GM04504 (cell line): ENCODE results near the gene TMEM239.
"Not testable (repeated sequence)": the region's sequence is repeated elsewhere in the genome, so short reads cannot be mapped to it uniquely, and the experiment has no call there.

Experiments used
- DNase-seq: peaks from one replicate; pipeline ENCODE4 v3.0.0-alpha.2; 2012; ENCODE audit warnings: low read depth

Gene TMEM239

DNA sequence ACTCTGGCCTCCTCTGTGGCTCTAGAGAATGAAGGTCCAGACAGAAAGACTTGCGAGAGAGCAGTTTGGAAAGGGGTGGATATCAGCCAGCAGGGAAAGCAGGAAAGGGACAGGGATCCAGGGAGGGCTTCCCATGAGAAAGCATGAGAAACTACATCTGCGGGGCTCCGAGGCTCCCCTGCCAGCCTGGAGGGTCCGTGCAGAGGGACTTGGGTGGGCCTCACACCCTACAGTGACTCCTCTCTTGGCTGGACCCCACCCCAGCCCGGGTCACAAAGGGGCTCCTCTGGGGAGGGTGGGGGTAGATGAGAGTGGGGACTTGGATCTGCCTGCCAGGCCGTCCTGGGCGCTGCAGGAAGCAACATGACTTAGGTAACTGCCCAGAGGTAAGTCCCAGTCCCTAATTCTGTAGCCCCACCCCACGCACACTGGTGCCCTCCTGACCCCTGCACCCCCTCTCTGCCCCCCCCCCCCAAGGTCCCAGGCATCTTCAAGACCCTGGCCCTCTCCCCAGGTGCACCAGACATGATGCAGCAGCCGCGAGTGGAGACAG, at the start of gene TMEM239:
TMEM239 (plus strand) TSS at position 335 of the 553 bp plus-strand sequence; CDS start at position 526, 191 bp downstream.
- no peak for DNase-seq

DNA sequence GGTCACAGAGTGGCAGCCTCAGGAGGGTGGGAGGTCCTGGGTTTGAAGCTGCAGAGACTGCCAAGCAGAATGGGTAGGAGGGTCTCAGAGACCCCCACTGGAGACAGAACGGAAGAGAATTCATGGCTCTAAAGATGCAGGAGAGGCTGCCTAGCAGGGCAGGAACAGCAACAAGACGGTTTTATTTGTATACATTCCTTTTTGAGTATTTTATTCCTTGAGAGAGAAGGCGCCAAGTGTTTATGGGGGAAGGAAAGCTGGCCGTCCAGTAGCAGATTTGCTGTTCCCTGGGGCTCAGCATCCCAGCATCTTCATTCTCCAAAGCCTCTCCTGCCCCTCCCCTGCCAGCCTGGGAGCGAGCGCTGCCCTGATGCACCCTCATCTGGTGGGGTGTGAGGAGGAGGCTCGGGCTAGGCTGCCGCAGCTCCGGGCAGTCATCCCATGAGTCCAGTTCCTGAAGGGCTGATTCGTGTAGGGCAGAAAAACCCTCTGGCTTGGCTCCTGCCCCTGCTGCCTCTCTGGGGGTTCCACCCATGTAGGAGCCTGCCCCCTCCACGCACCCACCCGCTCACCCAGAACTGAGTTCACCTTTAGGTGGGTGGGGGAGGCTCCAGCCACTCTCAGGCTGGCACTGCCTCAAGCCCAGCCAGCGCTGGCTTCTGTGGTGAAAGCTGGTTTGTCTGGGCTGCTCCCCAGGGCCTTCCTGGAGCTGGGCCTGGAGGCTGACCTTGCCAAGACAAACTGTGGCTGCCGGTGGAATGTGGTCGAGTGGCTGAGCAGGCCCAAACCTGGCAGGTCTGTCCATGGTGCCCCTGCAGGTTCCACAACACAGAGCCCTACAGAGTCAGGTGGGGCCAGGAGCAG, 48.2 kb upstream of the TMEM239 start:
- DNase-seq, result no peak

GRCh38 chr20:2768632-2769015, 47.5 kb upstream of the TMEM239 start:
- DNase-seq, result no peak

- DNase-seq, result not testable (repeated sequence)
These were observed 46.1 kb upstream of the TMEM239 start for GRCh38 chr20:2770091-2770490.

DNA sequence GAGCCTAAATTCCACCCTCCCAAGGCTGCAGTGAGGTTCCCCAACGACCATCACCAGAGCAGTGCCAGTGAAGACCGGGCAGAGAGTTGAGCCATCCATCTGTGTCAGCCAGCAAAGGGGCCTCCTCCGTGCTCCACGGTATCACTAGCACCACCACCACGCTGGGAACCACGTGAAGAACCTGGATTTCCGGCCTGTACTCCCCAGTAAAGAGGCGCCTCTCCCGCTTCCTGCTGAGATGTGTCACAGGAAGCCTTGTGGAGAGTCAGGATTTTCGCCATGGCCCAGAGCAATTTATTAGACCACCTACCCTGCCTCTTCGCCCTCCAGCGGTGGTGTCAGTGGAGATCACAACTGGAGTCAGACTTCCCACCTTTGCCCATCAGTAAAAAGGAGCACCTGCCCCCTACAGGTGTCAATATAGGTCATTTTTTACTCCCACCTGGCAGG, 44.5 kb upstream of the TMEM239 start:
- no peak for DNase-seq

DNA sequence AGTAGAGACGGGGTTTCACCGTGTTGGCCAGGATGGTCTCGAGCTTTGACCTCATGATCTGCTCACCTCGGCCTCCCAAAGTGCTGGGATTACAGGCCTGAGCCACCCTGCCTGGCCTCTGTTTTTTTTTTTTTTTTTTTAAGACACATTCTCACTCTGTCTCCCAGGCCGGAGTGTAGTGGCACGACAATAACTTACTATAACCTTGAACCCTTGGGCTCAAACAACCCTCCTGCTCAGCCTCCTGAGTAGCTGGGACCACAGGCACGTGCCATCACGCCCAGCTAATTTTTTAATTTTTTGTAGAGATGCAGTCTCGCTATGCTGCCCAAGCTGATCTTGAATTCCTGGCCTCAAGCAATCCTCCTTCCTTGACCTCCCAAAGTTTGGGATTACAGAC, 42.4 kb upstream of the TMEM239 start:
- DNase-seq, result no peak

DNA sequence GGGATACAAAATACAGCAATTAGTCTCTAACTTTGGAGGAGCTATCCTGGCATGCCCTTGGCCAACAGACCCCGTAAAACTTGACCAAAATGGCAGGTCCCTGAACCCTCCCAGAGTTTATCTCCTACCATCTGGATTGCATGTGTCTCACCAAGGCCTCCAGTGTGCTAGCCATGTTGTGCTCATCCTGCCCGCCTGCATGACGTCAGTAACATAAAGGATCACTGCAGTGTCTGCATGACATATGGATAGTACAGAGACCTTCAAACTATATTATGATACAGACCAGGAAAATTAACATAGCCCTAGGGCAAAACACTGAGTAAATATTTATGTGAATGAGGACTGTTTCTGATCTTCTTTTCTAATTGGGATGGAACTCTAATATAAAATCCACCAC, 41.0 kb upstream of the TMEM239 start:
- no peak for DNase-seq

DNA sequence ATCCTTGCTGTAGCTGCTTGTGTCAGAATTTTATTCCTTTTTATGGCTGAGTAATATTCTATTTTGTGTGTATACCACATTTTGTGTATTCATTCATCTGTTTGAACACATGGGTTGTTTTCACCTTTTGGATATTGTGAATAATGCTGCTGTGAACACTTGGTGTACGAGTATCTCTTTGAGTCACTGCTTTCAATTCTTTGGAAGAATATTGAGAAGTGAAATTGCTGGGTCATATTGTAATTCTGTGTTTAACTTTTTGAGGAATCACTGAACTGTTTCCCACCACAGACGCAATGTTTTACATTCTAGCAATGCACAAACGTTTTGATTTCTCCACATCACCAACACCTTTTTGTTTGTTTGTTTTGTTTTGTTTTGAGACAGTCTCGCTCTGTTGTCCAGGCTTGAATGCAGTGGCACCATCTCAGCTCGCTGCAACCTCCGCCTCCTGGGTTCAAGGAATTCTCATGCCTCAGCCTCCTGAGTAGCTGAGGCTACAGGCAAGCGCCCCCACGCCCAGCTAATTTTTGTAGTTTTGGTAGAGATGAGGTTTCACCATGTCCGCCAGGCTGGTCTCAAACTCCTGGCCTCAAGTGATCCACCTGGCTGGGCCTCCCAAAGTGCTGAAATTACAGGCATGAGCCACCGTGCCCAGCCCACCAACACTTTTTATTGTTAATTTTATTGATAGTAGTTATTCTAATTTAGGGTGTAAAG, 37.4 kb upstream of the TMEM239 start:
- no peak for DNase-seq

- DNase-seq, result no peak
These were observed 35.2 kb upstream of the TMEM239 start for GRCh38 chr20:2780948-2781347.

GRCh38 chr20:2783908-2784566, 32.1 kb upstream of the TMEM239 start:
- no peak for DNase-seq

DNA sequence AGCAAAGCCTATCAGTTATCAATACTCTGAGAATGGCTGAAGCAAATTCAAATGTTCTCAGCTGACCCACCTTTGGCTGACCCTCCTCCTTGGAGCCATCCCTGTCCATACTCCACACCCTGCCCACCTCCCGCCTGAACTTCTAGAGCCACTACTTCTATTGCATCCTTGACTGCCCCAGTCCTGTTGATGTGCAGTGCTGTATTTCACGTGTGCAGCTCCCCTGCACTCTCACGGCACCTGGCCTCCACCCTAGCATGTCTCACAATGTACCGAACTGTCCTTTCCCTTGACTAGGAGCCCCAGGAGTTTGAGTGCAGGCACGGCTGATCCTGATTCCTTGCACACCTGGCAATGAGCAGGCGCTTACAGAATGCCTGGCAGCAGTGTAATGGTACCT, 22.7 kb upstream of the TMEM239 start:
- no peak for DNase-seq

DNA sequence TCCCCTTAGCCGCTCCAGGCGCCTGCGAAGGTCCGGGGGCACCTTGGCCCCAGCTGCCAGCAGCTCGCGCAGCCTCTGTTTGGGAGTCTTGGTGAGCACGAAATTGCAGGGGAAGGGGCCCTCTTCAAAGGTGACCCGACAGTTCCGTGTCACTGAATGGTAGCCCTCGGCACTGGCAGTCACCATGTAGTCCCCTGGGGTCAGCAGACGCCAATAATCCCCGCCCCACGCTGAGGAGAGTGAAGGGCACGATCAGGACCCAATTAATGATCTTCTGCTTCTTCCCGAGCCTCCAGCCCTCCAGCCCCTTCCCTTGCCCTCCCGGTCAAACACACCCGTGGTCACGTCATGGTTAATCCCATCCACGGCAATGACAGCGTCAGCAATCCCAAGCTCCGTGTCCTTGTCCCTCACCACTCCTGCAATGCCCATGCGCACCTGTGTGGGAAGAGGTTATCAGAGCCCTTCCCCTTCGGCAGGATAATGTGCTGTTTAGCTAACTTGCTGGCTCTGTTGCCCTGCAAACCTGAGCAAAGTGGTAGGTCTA, 21.9 kb upstream of the TMEM239 start:
- no peak for DNase-seq

DNA sequence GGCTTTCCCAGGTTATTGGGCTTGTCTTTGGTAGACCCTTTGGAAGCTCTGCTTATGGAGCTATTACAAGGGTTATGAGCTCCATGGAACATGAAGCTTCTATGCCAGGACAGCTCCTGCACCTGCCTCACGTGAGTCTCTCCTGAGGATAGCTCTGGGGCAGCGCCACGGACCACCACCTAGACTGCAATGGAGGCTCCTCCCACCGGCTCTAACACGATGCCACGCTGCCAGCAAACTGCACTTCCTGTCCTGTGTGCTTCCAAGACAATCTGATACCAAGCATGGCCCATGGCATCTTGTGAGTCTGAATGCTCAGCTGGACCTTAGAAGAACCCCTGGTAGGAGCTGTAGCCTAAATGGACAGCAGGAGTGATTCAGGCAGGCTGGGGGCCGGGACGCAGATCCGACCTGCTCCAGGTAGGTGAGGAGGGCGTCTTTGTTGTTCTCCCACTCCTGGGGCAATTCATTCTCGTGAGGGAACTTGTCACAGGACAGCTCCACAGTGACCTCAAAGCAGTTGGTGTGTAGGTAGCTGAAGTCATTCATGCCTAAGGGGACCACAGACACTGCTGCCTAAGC, 21.2 kb upstream of the TMEM239 start:
- no peak for DNase-seq

- no peak for DNase-seq
These were observed 20.7 kb upstream of the TMEM239 start for GRCh38 chr20:2795451-2795850.

DNA sequence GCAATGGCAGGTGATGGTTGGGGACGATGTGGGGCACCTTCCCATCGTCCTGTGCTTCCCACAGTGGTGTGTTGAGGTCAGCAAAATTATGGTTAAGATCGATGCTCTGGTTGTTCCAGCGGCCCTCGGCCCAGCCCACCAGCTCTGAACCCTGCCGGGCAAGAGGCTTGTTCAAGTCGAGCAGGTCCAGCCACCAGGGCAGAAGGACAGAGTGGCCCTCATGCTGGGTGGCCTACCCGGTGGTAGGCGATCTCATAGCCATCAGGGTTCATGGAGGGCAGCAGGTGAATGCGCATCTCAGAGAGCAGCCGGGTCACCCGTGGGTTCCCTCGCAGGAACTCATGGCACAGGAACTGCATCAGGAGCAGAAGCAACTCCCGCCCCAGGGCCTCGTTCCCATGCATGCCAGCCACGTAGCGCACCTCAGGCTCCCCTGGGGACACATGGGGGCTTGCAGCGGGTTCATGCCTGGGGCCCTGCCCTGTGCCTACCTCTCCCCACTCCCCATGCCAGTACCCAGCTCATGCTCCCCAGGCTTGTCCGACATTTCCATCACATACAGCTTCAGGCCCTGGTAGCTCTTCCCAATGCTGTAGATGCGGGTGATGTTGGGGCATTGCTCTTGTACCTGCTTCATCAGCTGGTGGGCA, 20.0 kb upstream of the TMEM239 start:
- DNase-seq, result no peak

DNA sequence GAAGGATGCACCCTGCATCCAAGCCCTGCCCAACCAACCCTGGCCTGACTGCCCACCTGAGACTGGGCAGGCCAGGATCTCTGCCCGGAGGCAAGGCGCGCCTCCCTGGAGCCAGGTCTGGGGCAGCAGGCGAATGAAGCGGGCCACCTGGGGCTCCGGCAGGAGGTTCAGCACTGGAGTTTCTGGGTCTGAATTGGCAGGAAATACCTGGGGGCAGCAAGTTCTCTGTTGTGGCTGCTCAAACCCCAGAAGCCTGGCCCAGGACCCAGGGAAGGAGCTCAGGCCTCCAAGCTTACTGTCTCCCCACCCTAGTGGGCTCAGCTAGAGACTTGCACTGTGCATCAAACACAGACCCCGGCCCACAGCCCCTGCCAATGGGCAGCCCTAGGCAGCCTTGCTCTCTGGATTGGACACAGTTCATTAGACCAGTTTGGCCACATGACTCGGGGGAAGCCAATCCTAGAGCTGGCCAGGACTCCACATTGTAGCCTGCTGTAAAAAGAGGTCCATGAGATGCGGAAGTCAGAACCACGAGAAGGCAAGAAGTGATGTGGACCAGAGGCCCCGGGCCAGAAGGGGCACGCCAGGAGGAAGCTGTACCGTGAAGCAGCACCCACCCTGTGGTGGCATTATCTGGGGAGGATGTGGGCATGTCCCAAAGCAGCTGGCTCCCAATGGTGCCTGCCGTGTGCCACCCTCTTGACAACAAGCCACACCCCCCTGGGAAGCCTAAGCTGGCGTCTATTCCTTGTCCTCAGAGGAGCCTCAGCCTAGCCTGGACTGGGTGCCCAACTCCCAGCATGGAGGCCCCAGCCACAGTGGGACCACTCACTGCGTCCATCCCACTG, 18.8 kb upstream of the TMEM239 start:
- no peak for DNase-seq

GRCh38 chr20:2798095-2798805, 17.9 kb upstream of the TMEM239 start:
- DNase-seq, result no peak

- no peak for DNase-seq
These were observed 17.4 kb upstream of the TMEM239 start for GRCh38 chr20:2798814-2799213.

- DNase-seq, result no peak
These were observed 16.9 kb upstream of the TMEM239 start for GRCh38 chr20:2799271-2799670.
